ENCODE data around the gene ARHGAP40. TPM values are rescaled to one million over a fixed set of nuclear protein-coding genes. Genes with fewer than 3 reads are reported as not detected.
A peak's percentile ranks its signal among the peaks of the same experiment; 100 is the strongest.

ARHGAP40 gene
- total and polyA plus RNA-seq, 2 of the 13 experiments (the other 11 are each of a cell fraction or from before 2014, with no cell fraction given) = 0.75 to 2.1 TPM

DNA sequence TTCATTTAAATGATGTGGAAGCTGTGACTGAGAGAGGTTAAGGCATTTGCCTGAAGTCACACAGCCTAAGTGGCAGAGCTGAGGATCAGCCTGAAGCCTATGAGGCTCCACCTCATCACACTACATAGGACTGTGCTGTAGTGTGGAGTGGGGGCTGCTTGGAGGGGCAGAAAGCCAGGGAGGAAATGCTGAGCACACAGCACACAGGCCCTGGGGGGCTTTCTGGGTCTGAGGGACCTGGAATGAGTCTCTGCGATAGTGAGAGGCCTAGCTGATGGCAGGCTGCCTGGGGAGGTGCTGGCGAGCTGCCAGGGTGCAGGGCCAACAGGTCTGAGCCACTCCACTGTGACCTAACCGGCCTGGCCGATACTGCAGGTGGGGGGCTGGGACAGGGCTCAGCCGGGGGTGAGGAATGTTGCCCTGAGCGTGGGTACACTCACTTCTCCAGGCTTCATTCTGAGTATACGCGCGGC lies 2.2 kb upstream of the ARHGAP40 start (continued):
- TF ChIP-seq, protein P1, sequence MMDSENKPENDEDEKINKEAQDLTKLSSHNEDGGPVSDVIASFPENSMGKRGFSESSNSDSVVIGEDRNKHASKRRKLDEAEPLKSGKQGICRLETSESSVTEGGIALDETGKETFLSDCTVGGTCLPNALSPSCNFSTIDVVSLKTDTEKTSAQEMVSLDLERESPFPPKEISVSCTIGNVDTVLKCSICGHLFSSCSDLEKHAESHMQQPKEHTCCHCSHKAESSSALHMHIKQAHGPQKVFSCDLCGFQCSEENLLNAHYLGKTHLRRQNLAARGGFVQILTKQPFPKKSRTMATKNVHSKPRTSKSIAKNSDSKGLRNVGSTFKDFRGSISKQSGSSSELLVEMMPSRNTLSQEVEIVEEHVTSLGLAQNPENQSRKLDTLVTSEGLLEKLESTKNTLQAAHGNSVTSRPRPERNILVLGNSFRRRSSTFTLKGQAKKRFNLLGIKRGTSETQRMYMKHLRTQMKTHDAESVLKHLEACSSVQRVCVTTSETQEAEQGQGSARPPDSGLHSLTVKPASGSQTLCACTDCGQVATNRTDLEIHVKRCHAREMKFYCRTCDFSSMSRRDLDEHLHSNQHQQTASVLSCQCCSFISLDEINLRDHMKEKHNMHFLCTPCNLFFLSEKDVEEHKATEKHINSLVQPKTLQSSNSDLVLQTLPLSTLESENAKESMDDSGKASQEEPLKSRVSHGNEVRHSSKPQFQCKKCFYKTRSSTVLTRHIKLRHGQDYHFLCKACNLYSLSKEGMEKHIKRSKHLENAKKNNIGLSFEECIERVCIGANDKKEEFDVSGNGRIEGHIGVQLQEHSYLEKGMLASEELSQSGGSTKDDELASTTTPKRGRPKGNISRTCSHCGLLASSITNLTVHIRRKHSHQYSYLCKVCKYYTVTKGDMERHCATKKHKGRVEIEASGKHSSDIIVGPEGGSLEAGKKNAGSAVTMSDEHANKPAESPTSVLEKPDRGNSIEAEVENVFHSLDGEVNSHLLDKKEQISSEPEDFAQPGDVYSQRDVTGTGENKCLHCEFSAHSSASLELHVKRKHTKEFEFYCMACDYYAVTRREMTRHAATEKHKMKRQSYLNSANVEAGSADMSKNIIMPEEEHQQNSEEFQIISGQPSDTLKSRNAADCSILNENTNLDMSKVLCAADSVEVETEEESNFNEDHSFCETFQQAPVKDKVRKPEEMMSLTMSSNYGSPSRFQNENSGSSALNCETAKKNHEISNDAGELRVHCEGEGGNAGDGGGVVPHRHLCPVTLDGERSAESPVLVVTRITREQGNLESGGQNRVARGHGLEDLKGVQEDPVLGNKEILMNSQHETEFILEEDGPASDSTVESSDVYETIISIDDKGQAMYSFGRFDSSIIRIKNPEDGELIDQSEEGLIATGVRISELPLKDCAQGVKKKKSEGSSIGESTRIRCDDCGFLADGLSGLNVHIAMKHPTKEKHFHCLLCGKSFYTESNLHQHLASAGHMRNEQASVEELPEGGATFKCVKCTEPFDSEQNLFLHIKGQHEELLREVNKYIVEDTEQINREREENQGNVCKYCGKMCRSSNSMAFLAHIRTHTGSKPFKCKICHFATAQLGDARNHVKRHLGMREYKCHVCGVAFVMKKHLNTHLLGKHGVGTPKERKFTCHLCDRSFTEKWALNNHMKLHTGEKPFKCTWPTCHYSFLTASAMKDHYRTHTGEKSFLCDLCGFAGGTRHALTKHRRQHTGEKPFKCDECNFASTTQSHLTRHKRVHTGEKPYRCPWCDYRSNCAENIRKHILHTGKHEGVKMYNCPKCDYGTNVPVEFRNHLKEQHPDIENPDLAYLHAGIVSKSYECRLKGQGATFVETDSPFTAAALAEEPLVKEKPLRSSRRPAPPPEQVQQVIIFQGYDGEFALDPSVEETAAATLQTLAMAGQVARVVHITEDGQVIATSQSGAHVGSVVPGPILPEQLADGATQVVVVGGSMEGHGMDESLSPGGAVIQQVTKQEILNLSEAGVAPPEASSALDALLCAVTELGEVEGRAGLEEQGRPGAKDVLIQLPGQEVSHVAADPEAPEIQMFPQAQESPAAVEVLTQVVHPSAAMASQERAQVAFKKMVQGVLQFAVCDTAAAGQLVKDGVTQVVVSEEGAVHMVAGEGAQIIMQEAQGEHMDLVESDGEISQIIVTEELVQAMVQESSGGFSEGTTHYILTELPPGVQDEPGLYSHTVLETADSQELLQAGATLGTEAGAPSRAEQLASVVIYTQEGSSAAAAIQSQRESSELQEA (CRISPR knock-in tag; IDR thresholded peaks at IDR 0.05; ENCODE audit: not compliant biosample characterization) = peak; percentile 42
- TF ChIP-seq, protein P2, sequence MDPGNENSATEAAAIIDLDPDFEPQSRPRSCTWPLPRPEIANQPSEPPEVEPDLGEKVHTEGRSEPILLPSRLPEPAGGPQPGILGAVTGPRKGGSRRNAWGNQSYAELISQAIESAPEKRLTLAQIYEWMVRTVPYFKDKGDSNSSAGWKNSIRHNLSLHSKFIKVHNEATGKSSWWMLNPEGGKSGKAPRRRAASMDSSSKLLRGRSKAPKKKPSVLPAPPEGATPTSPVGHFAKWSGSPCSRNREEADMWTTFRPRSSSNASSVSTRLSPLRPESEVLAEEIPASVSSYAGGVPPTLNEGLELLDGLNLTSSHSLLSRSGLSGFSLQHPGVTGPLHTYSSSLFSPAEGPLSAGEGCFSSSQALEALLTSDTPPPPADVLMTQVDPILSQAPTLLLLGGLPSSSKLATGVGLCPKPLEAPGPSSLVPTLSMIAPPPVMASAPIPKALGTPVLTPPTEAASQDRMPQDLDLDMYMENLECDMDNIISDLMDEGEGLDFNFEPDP (CRISPR knock-in tag; conservative IDR thresholded peaks at IDR 0.05) = no peak
- TF ChIP-seq, protein P3, sequence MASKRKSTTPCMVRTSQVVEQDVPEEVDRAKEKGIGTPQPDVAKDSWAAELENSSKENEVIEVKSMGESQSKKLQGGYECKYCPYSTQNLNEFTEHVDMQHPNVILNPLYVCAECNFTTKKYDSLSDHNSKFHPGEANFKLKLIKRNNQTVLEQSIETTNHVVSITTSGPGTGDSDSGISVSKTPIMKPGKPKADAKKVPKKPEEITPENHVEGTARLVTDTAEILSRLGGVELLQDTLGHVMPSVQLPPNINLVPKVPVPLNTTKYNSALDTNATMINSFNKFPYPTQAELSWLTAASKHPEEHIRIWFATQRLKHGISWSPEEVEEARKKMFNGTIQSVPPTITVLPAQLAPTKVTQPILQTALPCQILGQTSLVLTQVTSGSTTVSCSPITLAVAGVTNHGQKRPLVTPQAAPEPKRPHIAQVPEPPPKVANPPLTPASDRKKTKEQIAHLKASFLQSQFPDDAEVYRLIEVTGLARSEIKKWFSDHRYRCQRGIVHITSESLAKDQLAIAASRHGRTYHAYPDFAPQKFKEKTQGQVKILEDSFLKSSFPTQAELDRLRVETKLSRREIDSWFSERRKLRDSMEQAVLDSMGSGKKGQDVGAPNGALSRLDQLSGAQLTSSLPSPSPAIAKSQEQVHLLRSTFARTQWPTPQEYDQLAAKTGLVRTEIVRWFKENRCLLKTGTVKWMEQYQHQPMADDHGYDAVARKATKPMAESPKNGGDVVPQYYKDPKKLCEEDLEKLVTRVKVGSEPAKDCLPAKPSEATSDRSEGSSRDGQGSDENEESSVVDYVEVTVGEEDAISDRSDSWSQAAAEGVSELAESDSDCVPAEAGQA (IDR thresholded peaks at IDR 0.05; ENCODE audit: low read depth) = no peak
- TF ChIP-seq, protein P3 (CRISPR knock-in tag; IDR thresholded peaks at IDR 0.05; ENCODE audit: borderline replicate concordance) = no peak
- TF ChIP-seq, protein P4, sequence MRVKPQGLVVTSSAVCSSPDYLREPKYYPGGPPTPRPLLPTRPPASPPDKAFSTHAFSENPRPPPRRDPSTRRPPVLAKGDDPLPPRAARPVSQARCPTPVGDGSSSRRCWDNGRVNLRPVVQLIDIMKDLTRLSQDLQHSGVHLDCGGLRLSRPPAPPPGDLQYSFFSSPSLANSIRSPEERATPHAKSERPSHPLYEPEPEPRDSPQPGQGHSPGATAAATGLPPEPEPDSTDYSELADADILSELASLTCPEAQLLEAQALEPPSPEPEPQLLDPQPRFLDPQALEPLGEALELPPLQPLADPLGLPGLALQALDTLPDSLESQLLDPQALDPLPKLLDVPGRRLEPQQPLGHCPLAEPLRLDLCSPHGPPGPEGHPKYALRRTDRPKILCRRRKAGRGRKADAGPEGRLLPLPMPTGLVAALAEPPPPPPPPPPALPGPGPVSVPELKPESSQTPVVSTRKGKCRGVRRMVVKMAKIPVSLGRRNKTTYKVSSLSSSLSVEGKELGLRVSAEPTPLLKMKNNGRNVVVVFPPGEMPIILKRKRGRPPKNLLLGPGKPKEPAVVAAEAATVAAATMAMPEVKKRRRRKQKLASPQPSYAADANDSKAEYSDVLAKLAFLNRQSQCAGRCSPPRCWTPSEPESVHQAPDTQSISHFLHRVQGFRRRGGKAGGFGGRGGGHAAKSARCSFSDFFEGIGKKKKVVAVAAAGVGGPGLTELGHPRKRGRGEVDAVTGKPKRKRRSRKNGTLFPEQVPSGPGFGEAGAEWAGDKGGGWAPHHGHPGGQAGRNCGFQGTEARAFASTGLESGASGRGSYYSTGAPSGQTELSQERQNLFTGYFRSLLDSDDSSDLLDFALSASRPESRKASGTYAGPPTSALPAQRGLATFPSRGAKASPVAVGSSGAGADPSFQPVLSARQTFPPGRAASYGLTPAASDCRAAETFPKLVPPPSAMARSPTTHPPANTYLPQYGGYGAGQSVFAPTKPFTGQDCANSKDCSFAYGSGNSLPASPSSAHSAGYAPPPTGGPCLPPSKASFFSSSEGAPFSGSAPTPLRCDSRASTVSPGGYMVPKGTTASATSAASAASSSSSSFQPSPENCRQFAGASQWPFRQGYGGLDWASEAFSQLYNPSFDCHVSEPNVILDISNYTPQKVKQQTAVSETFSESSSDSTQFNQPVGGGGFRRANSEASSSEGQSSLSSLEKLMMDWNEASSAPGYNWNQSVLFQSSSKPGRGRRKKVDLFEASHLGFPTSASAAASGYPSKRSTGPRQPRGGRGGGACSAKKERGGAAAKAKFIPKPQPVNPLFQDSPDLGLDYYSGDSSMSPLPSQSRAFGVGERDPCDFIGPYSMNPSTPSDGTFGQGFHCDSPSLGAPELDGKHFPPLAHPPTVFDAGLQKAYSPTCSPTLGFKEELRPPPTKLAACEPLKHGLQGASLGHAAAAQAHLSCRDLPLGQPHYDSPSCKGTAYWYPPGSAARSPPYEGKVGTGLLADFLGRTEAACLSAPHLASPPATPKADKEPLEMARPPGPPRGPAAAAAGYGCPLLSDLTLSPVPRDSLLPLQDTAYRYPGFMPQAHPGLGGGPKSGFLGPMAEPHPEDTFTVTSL (CRISPR knock-in tag; IDR thresholded peaks at IDR 0.05; ENCODE audit: borderline replicate concordance) = no peak
- peak; percentile 35; the same call in 1 of the 2 replicates for TF ChIP-seq ZNF614 (CRISPR knock-in tag; IDR thresholded peaks at IDR 0.05; ENCODE audit: borderline replicate concordance)
- TF ChIP-seq WIZ (CRISPR knock-in tag; IDR thresholded peaks at IDR 0.05) = no peak
